GM23338 (cell line): ENCODE results near the gene BACE2. TPM values are rescaled to one million over a fixed set of nuclear protein-coding genes. Genes with fewer than 3 reads are reported as not detected.

ENCODE experiments used
- ATAC-seq: fragments of 200-7000 bp; cut with Tn5 transposase; 3 replicates; pipeline ENCODE4 v1.9.1; 2020
- DNase-seq: peaks from one replicate; pipeline ENCODE4 v3.0.0-alpha.2; 2015; ENCODE audit warnings: low spot score
- H2AFZ ChIP-seq: fragments of 200-600 bp; sonication (generic); 2 replicates; pipeline ENCODE4 v1.8.0; 2016; ENCODE audit warnings: antibody characterized with exemption, mild to moderate bottlenecking, moderate library complexity
- H3F3A ChIP-seq: fragments of 200-600 bp; sonication (generic); replicated peaks from 2 replicates; pipeline ENCODE4 v1.8.0; 2017; ENCODE audit warnings: antibody characterized with exemption, mixed run types, low read depth
- H3K27ac ChIP-seq: fragments of 200-600 bp; sonication (generic); 2 replicates; pipeline ENCODE4 v1.6.1; 2016; ENCODE audit warnings: low read depth
- H3K27me3 ChIP-seq: fragments of 200-600 bp; sonication (generic); 2 replicates; pipeline ENCODE4 v1.8.0; 2016; ENCODE audit warnings: mild to moderate bottlenecking, mixed run types, moderate library complexity; ENCODE audit not compliant: insufficient read depth
- H3K36me3 ChIP-seq: fragments of 200-600 bp; sonication (generic); 2 replicates; pipeline ENCODE4 v1.8.0; 2016; ENCODE audit warnings: mild to moderate bottlenecking; ENCODE audit not compliant: insufficient read depth
- H3K4me1 ChIP-seq: fragments of 200-600 bp; sonication (generic); 2 replicates; pipeline ENCODE4 v1.8.0; 2016; ENCODE audit warnings: mild to moderate bottlenecking, moderate library complexity; ENCODE audit not compliant: insufficient read depth
- H3K4me2 ChIP-seq: fragments of 200-600 bp; sonication (generic); 2 replicates; pipeline ENCODE4 v1.7.1; 2017; ENCODE audit warnings: mixed run types
- H3K4me3 ChIP-seq: fragments of 200-600 bp; sonication (generic); 2 replicates; pipeline ENCODE4 v1.6.1; 2016; ENCODE audit warnings: mixed run types
- H3K79me2 ChIP-seq: fragments of 200-600 bp; sonication (generic); replicated peaks from 2 replicates; pipeline ENCODE4 v1.8.0; 2017; ENCODE audit warnings: mild to moderate bottlenecking; ENCODE audit not compliant: insufficient read depth
- H3K9me2 ChIP-seq: fragments of 200-600 bp; sonication (generic); 2 replicates; pipeline ENCODE4 v1.8.0; 2017; ENCODE audit not compliant: insufficient read depth
- H4K20me1 ChIP-seq: fragments of 200-600 bp; sonication (generic); replicated peaks from 2 replicates; pipeline ENCODE4 v1.8.0; 2017; ENCODE audit warnings: mild to moderate bottlenecking; ENCODE audit not compliant: insufficient read depth
- H3K27ac Mint-ChIP-seq: 2 replicates; pipeline ENCODE4 v1.8.0; 2020; ENCODE audit warnings: inconsistent platforms, mild to moderate bottlenecking, moderate library complexity, mixed read lengths
- H3K27me3 Mint-ChIP-seq: 3 replicates; pipeline ENCODE4 v1.8.0; 2022; ENCODE audit warnings: low read depth, mild to moderate bottlenecking, moderate library complexity, mixed read lengths, inconsistent platforms; ENCODE audit not compliant: insufficient read depth, poor library complexity
- H3K36me3 Mint-ChIP-seq: 3 replicates; pipeline ENCODE4 v1.8.0; 2021; ENCODE audit warnings: low read depth, mild to moderate bottlenecking, inconsistent platforms, moderate library complexity, mixed read lengths
- H3K4me1 Mint-ChIP-seq: 3 replicates; pipeline ENCODE4 v1.8.0; 2020; ENCODE audit warnings: mild to moderate bottlenecking, inconsistent platforms, mixed read lengths
- H3K4me3 Mint-ChIP-seq: 3 replicates; pipeline ENCODE4 v1.8.0; 2021; ENCODE audit warnings: moderate library complexity, mild to moderate bottlenecking, inconsistent platforms, mixed read lengths
- H3K9me3 Mint-ChIP-seq: 3 replicates; pipeline ENCODE4 v1.8.0; 2020; ENCODE audit warnings: moderate library complexity, mild to moderate bottlenecking, inconsistent platforms, mixed read lengths
- CREB1 ChIP-seq: fragments of 250-450 bp; sonication (Bioruptor Pico); IDR thresholded peaks from 2 replicates; pipeline ENCODE4 v1.5.0; 2020; ENCODE audit warnings: low read depth, mild to moderate bottlenecking, moderate library complexity
- EZH2 ChIP-seq: fragments of 200-600 bp; sonication (generic); IDR thresholded peaks from one replicate; pipeline ENCODE4 v1.8.0; 2017; ENCODE audit warnings: antibody characterized with exemption, mild to moderate bottlenecking, low read depth; ENCODE audit not compliant: unreplicated experiment
- EZH2phosphoT487 ChIP-seq: fragments of 200-600 bp; sonication (generic); IDR thresholded peaks from one replicate; pipeline ENCODE4 v1.8.1; 2018; ENCODE audit warnings: antibody characterized with exemption; ENCODE audit not compliant: unreplicated experiment
- NANOG ChIP-seq: IDR thresholded peaks from 2 replicates; pipeline ENCODE4 v1.6.1; 2016; ENCODE audit warnings: antibody characterized with exemption, borderline replicate concordance
- POLR2AphosphoS5 ChIP-seq: IDR thresholded peaks from 2 replicates; pipeline ENCODE4 v1.6.1; 2016; ENCODE audit warnings: antibody characterized with exemption, low read depth
- REST ChIP-seq: IDR thresholded peaks from one replicate; pipeline ENCODE4 v1.6.1; 2018; ENCODE audit warnings: antibody characterized with exemption; ENCODE audit not compliant: unreplicated experiment
- STAT1 ChIP-seq: IDR thresholded peaks from one replicate; pipeline ENCODE4 v1.6.1; 2016; ENCODE audit warnings: antibody characterized with exemption; ENCODE audit not compliant: unreplicated experiment
- ZNF114 ChIP-seq: fragments of 250-450 bp; sonication (Bioruptor Pico); IDR thresholded peaks from 2 replicates; pipeline ENCODE4 v1.5.0; 2020; ENCODE audit warnings: mild to moderate bottlenecking, moderate library complexity
- ZNF331 ChIP-seq: fragments of 250-450 bp; sonication (Bioruptor Pico); IDR thresholded peaks from 2 replicates; pipeline ENCODE4 v1.5.0; 2020; ENCODE audit warnings: low read depth, mild to moderate bottlenecking, moderate library complexity
- polyA plus RNA-seq: library from polyadenylated mRNA; unstranded; fragments of >200 nt; fragmentation: Nextera tagmentation; extraction: Ambion mirVana; gene quantifications from 2 replicates; pipeline ENCODE4 v1.2.1, GENCODE V29; 2016
- total RNA-seq: library from RNA; depleted of rRNA; stranded (reverse); fragments of >200 nt; shearing (Covaris generic); gene quantifications from 2 replicates; pipeline ENCODE4 v1.2.3, GENCODE V29; 2014
- TF ChIP-seq, protein P1 (sequence below): IDR thresholded peaks from 2 replicates; pipeline ENCODE4 v1.6.1; 2016; ENCODE audit warnings: antibody characterized with exemption
- TF ChIP-seq, protein P2 (sequence below): fragments of 250-450 bp; sonication (Bioruptor Pico); IDR thresholded peaks from 2 replicates; pipeline ENCODE4 v1.5.0; 2020; ENCODE audit warnings: mild to moderate bottlenecking, moderate library complexity

BACE2 gene
- total and polyA plus RNA-seq, 2 experiments from 2014 or later, result 3.5 to 6.8 TPM

GRCh38 chr21:41240040-41240439, 72.1 kb downstream of the BACE2 start:
- Histone ChIP-seq H2AFZ (no peak overlapping the region), H3K36me3 (0 out of 2 replicates have a peak, but pooled peaks cover 3% of the 10 kb centered on the region), H3K4me1 (peaks cover under 1% of the 10 kb centered on the region; the same call in 1 of the 2 replicates), H3K4me3 (no peak overlapping the region), H4K20me1 (no peaks in the 10 kb centered on the region), H3F3A (no peaks in the 10 kb centered on the region), H3K27ac (no peak overlapping the region), H3K27me3 (no peaks in the 10 kb centered on the region), H3K79me2 (no peaks in the 10 kb centered on the region), H3K4me2 (no peak overlapping the region), H3K9me2 (no peaks in the 10 kb centered on the region)
- no peak for DNase-seq
- Mint-ChIP-seq H3K27me3 (peaks cover 2% of the 10 kb centered on the region), H3K9me3 (no peaks in the 10 kb centered on the region; the same call in 1 of the 3 replicates), H3K36me3 (peaks cover 3% of the 10 kb centered on the region), H3K4me3 (no peak overlapping the region), H3K27ac (no peak overlapping the region), H3K4me1 (peaks cover 16% of the 10 kb centered on the region; the same call in 2 of the 3 replicates)
- ATAC-seq, result no peak
- TF ChIP-seq CREB1 (CRISPR knock-in tag), result no peak
- no peak for TF ChIP-seq EZH2phosphoT487
- no peak for TF ChIP-seq ZNF331 (CRISPR knock-in tag)
- no peak for TF ChIP-seq STAT1
- TF ChIP-seq, protein P1, sequence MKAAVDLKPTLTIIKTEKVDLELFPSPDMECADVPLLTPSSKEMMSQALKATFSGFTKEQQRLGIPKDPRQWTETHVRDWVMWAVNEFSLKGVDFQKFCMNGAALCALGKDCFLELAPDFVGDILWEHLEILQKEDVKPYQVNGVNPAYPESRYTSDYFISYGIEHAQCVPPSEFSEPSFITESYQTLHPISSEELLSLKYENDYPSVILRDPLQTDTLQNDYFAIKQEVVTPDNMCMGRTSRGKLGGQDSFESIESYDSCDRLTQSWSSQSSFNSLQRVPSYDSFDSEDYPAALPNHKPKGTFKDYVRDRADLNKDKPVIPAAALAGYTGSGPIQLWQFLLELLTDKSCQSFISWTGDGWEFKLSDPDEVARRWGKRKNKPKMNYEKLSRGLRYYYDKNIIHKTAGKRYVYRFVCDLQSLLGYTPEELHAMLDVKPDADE, result no peak
- TF ChIP-seq POLR2AphosphoS5, result no peak
- TF ChIP-seq ZNF114 (CRISPR knock-in tag), result no peak
- TF ChIP-seq, protein P2, sequence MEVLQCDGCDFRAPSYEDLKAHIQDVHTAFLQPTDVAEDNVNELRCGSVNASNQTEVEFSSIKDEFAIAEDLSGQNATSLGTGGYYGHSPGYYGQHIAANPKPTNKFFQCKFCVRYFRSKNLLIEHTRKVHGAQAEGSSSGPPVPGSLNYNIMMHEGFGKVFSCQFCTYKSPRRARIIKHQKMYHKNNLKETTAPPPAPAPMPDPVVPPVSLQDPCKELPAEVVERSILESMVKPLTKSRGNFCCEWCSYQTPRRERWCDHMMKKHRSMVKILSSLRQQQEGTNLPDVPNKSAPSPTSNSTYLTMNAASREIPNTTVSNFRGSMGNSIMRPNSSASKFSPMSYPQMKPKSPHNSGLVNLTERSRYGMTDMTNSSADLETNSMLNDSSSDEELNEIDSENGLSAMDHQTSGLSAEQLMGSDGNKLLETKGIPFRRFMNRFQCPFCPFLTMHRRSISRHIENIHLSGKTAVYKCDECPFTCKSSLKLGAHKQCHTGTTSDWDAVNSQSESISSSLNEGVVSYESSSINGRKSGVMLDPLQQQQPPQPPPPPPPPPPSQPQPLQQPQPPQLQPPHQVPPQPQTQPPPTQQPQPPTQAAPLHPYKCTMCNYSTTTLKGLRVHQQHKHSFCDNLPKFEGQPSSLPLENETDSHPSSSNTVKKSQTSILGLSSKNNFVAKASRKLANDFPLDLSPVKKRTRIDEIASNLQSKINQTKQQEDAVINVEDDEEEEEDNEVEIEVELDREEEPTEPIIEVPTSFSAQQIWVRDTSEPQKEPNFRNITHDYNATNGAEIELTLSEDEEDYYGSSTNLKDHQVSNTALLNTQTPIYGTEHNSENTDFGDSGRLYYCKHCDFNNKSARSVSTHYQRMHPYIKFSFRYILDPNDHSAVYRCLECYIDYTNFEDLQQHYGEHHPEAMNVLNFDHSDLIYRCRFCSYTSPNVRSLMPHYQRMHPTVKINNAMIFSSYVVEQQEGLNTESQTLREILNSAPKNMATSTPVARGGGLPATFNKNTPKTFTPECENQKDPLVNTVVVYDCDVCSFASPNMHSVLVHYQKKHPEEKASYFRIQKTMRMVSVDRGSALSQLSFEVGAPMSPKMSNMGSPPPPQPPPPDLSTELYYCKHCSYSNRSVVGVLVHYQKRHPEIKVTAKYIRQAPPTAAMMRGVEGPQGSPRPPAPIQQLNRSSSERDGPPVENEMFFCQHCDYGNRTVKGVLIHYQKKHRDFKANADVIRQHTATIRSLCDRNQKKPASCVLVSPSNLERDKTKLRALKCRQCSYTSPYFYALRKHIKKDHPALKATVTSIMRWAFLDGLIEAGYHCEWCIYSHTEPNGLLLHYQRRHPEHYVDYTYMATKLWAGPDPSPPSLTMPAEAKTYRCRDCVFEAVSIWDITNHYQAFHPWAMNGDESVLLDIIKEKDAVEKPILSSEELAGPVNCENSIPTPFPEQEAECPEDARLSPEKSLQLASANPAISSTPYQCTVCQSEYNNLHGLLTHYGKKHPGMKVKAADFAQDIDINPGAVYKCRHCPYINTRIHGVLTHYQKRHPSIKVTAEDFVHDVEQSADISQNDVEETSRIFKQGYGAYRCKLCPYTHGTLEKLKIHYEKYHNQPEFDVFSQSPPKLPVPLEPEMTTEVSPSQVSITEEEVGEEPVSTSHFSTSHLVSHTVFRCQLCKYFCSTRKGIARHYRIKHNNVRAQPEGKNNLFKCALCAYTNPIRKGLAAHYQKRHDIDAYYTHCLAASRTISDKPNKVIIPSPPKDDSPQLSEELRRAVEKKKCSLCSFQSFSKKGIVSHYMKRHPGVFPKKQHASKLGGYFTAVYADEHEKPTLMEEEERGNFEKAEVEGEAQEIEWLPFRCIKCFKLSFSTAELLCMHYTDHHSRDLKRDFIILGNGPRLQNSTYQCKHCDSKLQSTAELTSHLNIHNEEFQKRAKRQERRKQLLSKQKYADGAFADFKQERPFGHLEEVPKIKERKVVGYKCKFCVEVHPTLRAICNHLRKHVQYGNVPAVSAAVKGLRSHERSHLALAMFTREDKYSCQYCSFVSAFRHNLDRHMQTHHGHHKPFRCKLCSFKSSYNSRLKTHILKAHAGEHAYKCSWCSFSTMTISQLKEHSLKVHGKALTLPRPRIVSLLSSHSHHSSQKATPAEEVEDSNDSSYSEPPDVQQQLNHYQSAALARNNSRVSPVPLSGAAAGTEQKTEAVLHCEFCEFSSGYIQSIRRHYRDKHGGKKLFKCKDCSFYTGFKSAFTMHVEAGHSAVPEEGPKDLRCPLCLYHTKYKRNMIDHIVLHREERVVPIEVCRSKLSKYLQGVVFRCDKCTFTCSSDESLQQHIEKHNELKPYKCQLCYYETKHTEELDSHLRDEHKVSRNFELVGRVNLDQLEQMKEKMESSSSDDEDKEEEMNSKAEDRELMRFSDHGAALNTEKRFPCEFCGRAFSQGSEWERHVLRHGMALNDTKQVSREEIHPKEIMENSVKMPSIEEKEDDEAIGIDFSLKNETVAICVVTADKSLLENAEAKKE, result no peak
- no peak for TF ChIP-seq EZH2
- no peak for TF ChIP-seq NANOG
- TF ChIP-seq REST, result no peak
